HG02763 (cell line): ENCODE data around the gene NCAPH2.

Experiments used
- ATAC-seq: cut with Tn5 transposase; IDR thresholded peaks from one replicate; pipeline ENCODE4 v1.9.1; 2021; ENCODE audit warnings: mild to moderate bottlenecking, moderate library complexity; ENCODE audit not compliant: unreplicated experiment

Gene NCAPH2

GRCh38 chr22:50507991-50508884 is at the start of gene NCAPH2:
NCAPH2 (plus strand) TSS chr22:50508224; CDS start chr22:50508338, 114 bp downstream.
- peak; percentile 73 for ATAC-seq

DNA sequence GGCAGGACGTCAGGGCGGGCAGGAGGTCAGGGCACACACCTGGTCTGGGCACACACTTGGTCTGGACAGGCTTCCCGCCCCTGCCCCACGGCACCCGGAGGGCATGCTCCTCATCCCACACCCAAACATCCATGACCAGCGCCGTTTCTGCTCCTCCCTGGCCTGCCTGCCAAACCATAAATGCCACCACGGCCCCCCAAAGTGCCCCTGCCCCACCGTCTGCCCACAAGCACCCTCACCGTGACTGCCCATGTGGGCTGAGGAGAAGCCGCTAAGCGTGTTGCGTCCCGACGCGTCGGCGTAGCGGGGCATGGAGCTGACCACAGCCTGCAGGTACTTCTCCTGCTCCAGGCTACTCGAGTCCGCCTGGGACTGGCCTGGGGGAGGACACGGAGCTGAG is 49.0 kb upstream of the NCAPH2 start:
- no peak for ATAC-seq

DNA sequence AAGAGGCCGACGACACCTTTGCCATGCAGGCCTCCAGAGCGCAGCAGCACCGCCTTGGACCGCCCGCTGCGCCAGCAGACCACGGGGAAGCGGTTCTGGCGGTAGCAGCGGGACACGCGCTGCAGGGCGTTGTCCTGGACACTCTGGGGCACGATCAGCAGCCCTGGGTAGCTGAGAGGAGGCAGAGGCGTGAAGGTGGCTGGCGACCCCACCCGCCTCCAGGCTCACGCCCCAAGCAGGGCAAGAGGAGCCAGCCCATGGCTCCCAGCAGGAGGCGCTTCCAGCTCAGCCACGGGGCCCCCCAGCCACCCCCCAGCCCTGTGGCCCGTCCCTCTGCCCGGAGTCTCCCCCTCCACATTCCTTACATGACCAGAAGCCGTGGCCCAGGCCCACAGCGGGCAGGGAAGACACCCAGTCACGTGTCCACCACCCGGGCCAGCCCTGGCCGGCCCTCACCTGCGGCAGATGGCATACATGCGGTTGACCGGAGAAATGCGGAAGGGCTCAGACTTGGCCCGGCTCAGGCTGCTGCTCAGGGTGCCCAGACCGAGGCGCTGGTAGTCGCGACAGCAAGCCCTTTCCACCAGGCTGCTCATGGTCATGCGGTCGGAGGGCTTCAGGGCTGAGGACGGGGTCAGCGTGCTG is 48.4 kb upstream of the NCAPH2 start:
- no peak for ATAC-seq

GRCh38 chr22:50460938-50461337 is 47.1 kb upstream of the NCAPH2 start:
- ATAC-seq = no peak

DNA sequence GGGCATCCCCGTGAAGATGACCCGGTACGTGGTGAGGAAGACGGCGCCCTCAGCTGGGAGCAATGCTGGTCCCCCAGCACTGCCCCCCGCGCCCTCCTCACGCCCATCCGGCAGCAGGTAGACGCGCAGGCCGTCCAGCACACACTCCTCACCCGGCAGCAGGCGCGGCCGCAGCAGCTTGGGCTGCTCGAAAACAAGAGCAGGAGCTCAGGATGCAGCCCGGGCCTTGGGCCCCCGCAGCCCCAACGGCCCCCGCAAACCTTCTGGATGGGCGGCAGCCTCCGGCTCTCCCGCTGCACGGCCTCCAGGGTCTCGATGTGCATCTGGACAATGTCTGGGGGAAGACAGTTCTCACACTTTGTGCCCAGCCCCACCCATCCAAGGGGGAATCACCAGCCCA is 46.5 kb upstream of the NCAPH2 start:
- ATAC-seq = no peak

DNA sequence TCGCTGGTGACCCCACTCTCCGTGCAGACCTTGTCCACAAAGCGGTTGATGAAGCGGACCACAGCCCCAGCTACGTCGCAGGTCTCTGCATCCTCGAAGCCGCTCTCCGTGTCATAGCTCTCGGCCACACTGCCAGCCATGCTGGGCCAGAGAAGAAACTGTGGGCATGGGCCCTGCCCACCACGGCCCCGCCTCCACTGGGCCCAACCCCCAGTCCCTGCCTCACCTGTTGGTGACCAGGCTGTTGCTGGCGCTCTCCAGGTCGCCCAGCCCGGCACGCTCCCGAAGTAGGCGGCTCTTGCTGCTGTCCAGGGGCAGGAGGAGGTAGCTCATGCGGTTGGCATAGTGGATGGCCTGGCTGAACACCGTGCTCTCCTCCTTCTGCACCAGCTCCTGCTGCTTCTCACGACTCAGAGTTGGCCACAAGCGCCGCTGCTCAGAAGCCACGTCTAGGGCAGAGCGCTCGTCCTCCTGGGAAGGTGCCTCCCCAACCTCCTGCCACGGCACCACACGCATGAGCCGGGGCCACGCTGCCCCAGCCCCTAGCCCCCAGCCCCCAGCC is 46.0 kb upstream of the NCAPH2 start:
- no peak for ATAC-seq

DNA sequence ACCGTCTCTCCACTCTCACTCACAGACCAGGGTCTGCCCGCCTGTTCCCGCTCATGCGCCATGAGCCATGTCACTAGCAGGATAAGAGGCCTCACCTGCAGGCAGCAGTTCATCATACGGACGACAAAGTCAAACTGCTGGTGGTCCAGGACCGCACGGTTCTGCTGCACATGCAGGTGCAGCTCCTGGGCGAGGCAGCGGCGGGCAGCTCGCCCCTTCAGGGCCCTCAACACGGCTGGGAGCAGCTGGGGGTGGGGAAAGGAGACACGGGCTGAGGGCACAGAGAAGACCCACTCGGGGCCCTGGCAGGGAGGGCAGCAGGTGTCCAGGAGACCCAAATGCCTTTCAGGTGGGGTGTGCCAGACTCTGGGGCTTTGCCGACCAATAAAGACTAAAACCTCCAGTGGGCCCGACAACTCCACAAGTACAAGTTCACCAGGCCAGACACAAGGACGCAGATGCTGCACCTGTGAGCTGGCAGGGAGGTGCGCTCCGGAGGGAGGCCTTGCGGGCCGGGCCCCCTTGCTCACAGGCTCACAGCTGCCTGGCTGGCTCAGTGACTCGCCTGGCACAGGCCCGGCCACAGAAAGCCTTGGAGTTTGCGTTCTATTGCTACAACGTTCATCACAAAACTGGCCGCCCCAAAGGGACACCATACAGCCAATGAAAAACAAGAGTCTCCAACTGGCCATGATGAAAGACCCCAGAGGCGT is 44.7 kb upstream of the NCAPH2 start:
- no peak for ATAC-seq

DNA sequence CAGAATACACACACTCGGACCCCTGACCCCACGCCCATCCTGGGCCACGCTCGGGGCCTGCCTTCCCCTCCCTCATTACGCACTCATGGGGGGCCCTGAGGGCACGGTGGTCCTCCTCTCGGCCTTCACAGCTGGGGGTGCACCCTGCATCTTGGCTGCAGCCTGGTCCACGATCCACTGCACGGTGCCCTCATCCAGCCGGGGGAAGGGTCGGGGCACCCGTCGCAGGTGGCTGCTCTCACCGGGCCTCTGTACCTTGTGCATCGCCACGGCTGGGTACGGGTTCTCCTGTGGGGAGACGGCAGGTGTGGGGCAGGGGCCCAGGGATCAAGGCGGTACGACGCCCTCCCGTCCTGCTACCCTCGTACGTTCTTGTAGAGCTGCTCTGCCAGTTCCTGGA is 43.6 kb upstream of the NCAPH2 start:
- ATAC-seq = no peak

- no peak for ATAC-seq
Measured at GRCh38 chr22:50465066-50465930, 42.7 kb upstream of the NCAPH2 start.

DNA sequence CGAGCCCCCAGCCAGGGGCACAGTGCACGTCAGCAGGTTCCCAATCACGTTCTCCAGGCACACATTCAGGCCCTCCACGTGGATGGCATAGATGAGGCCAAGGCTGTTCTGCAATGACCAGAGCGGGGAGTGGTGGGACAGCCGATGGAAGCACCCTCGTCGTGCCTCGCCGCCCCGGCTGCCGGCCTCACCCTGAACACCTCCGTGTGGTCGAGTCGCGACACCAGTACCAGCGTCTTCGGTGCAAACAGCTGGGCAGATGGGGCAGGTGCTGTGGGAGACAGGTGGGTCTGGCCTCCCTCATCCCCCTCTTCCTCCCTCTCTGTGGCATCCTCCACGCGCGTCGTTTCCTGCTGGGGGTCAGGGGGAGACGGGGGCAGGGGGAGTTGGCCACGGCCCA is 40.7 kb upstream of the NCAPH2 start:
- no peak for ATAC-seq

DNA sequence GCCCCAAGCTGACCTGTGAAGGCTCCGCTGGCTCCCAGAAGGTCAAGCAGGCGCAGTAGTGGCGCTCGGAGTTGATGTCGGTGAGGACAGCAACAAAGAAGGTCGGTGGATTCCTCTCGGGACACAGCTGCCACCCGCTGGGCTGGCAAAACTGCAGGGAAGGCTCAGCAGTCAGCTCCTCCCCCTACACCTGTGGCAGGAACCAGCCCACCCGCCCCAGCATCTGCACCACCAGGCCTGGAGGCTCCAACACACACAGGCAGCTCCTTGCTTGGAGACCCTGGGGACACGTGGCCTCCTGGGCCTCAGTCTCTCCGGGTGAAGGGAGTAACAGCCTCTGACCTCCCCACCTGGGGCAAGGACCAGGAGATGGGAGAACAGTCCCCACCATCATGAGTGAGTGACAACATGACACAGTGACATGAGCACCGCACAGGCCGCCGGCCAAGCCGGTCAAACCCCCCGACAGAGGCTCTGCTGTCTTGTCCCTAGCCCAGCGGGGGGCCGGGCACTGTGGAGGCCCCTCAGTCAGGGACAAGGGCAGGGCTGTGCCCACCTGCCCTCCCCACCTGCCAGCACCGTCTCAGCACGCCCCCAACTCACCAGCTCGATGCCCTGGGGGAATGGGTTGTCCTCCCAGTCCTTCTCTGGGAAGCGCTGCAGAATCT is 40.1 kb upstream of the NCAPH2 start:
- ATAC-seq = no peak

DNA sequence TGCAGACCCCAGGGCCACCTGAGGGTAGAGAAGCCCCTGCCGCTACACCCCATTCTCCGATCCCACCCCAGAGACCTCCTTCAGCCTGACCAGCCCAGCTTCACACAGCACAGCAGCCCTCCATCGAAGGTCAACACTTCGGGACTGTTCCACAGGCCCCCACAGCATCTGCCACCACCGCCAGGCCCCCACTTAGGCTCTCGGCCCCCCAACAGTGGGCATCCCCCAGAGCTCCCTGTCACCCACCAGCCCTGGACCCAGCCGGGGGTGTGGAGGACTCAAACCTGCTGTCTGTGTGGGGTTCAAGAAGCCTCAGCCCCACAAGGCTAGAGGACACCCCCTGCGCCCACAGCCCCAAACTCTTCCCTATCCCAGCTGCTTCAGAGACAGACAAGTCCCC is 39.4 kb upstream of the NCAPH2 start:
- no peak for ATAC-seq

DNA sequence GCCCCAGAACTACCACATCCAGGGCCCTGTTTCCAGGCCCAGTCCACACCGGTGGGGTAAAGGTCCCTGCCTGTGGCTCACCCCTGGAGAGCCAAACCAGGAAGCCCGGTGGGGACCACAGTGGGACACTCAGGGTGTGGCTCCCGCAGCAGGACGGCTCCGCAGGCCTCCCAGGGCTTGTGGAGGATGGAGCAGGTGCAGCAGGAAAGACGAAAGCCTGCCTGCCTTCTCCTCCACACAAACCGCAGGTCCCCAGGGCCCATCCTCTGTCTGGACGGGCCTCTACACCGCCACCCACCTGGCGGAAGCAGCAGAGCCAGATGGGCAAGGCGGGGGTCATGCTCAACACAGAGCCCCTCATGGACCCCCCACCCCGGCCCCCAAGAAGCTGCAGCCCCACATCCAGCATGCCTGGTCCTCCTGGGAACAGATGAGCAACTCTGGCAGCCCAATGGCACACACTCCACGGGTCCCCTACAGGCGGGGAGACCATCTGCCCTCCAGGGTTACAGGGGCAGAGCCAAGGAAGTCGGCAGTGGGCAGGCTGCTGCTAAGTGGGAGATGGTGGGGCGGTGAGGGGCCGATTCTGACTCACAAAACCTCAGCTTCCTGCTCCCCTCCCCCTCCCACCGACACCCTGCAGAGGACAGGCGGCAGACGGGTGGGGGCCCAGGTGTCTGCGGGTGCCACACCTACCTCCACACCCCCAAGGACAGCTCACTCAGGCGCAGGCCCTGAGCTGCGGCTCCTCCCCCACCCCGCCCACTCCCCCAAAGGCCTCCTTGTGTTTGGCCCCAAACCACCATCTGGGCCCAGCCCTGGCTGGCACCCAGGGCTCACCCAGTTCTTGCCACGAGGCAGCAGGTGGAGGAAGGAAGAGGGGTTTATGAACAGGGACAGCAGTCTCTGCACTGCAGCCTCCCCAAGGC is 38.4 kb upstream of the NCAPH2 start:
- peak; percentile 58 for ATAC-seq

DNA sequence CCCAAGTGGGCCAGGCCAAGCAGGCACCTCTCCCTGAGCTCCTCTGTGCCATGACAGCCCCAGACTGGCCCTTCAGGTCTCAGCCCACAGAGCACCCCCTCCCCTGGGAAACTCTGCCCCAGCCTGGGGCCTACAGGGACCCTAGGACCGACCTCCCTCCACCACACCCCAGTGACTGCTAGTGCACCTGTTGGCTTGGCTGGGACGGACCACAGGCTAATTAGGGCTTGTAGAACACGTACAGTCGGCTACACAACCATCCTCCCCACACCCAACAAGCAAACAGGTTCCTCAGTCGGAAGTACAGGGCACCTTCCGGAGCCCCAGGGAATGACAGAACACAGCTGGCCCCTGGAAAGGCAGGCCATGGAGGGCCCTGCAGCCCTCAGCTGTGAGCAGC is 37.5 kb upstream of the NCAPH2 start:
- no peak for ATAC-seq

GRCh38 chr22:50471197-50471847 is 36.7 kb upstream of the NCAPH2 start:
- ATAC-seq = no peak

- no peak for ATAC-seq
Measured at GRCh38 chr22:50471962-50472361, 36.1 kb upstream of the NCAPH2 start.

- no peak for ATAC-seq
Measured at GRCh38 chr22:50473088-50473487, 34.9 kb upstream of the NCAPH2 start.
